A673 (cell line): ENCODE results near the gene LIN9.

Experiments used
- EZH2 ChIP-seq: fragments of 200-600 bp; sonication (generic); IDR thresholded peaks from 2 replicates; pipeline ENCODE4 v1.6.1; 2017; ENCODE audit warnings: borderline replicate concordance, low read depth, mild to moderate bottlenecking, mixed read lengths, antibody characterized with exemption, low read length; ENCODE audit not compliant: poor library complexity, severe bottlenecking
- TF ChIP-seq, protein P1 (sequence below): fragments of 300-800, 200-600 bp; sonication (generic); conservative IDR thresholded peaks from 2 replicates; pipeline ENCODE4 v1.5.1; 2017; ENCODE audit warnings: low read depth, mild to moderate bottlenecking, antibody characterized with exemption, low read length, moderate library complexity, mixed read lengths

DNA sequence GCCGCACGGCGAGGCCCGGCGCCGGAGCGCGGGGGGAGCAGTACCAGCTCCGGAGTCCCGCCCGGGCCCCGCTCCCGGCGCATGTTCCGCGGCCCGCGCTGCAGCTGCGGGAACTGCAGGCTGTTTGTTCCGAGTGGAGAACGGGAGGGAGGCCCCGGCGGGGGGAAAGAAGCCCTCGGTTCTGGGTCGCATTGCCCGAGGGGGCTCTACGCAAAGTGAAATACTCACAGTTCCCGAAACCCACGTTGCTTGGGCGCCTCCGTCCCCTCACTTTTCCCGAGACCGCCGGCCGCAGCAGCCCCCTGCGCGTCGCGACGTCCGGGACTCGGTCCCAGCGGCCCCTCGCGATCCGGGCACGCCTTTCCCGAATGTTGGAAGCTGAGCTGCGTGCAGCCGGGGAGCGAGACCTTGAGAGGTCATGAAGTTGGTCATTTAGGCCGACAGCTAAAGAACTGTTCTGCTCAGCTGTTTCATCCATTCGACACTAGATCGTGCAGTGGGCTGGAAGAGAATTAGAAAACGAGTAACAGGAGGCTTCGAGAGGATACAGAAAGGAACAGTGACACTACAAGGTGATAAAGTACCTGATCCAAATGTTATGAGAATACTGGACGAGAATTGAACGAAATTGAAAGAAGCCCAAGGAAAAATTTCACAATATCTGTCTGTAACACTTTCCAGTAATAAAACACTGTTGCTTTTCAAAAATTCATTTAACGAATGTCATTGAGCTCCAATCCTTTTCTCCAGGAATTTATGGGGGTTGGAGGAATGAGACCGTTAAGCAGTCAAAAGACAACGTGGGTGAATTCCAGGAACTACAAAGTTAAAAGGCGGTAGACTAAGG lies 657 bp upstream of the LIN9 start:
- TF ChIP-seq, protein P1, sequence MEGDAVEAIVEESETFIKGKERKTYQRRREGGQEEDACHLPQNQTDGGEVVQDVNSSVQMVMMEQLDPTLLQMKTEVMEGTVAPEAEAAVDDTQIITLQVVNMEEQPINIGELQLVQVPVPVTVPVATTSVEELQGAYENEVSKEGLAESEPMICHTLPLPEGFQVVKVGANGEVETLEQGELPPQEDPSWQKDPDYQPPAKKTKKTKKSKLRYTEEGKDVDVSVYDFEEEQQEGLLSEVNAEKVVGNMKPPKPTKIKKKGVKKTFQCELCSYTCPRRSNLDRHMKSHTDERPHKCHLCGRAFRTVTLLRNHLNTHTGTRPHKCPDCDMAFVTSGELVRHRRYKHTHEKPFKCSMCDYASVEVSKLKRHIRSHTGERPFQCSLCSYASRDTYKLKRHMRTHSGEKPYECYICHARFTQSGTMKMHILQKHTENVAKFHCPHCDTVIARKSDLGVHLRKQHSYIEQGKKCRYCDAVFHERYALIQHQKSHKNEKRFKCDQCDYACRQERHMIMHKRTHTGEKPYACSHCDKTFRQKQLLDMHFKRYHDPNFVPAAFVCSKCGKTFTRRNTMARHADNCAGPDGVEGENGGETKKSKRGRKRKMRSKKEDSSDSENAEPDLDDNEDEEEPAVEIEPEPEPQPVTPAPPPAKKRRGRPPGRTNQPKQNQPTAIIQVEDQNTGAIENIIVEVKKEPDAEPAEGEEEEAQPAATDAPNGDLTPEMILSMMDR = no peak
- no peak for TF ChIP-seq EZH2
